ENCODE measurements around the gene TNIK. TPM values are rescaled to one million over a fixed set of nuclear protein-coding genes. Genes with fewer than 3 reads are reported as not detected.

TNIK gene
- total and polyA plus RNA-seq, 2 experiments from 2014 or later: 14.6 to 34.3 TPM

- peaks cover 14% of the 10 kb centered on the region for H3K4me1 Mint-ChIP-seq
Measured at GRCh38 chr3:171099911-171100310, 360.3 kb downstream of the TNIK start.

More at GRCh38 chr3:171099911-171100310, 360.3 kb downstream of the TNIK start:
- Histone ChIP-seq H3K4me2 (no peak overlapping the region), H4K20me1 (replicated peaks; ENCODE audit: insufficient read depth) (no peaks in the 10 kb centered on the region), H3K4me1 (ENCODE audit: insufficient read depth) (0 out of 2 replicates have a peak, but pooled peaks cover 4% of the 10 kb centered on the region), H3F3A (replicated peaks; ENCODE audit: low read depth) (no peaks in the 10 kb centered on the region), H3K27ac (ENCODE audit: low read depth) (no peak overlapping the region), H3K79me2 (replicated peaks; ENCODE audit: insufficient read depth) (no peaks in the 10 kb centered on the region), H3K4me3 (no peak overlapping the region), H3K27me3 (ENCODE audit: insufficient read depth) (no peaks in the 10 kb centered on the region), H3K9me2 (ENCODE audit: insufficient read depth) (no peaks in the 10 kb centered on the region), H2AFZ (no peak overlapping the region), H3K36me3 (ENCODE audit: insufficient read depth) (no peaks in the 10 kb centered on the region)
- ATAC-seq (no peak), DNase-seq (ENCODE audit: low spot score) (no peak)
- H3K9me3 Mint-ChIP-seq: no peaks in the 10 kb centered on the region; the same call in 2 of the 3 replicates
- no peak overlapping the region for H3K27ac Mint-ChIP-seq
- H3K27me3 Mint-ChIP-seq (ENCODE audit: insufficient read depth, low read depth, poor library complexity): no peaks in the 10 kb centered on the region
- no peak overlapping the region for H3K4me3 Mint-ChIP-seq
- peaks cover 26% of the 10 kb centered on the region for H3K36me3 Mint-ChIP-seq (ENCODE audit: low read depth)
- TF ChIP-seq REST (IDR thresholded peaks at IDR 0.05; ENCODE audit: unreplicated experiment) (no peak), ZNF462 (CRISPR knock-in tag; IDR thresholded peaks at IDR 0.05) (no peak), POLR2AphosphoS5 (IDR thresholded peaks at IDR 0.05; ENCODE audit: low read depth) (no peak), NANOG (IDR thresholded peaks at IDR 0.05; ENCODE audit: borderline replicate concordance) (no peak), EZH2 (IDR thresholded peaks at IDR 0.05; ENCODE audit: low read depth, unreplicated experiment) (no peak), CREB1 (CRISPR knock-in tag; IDR thresholded peaks at IDR 0.05; ENCODE audit: low read depth) (no peak), ZNF114 (CRISPR knock-in tag; IDR thresholded peaks at IDR 0.05) (no peak), STAT1 (IDR thresholded peaks at IDR 0.05; ENCODE audit: unreplicated experiment) (no peak), ZNF331 (CRISPR knock-in tag; IDR thresholded peaks at IDR 0.05; ENCODE audit: low read depth) (no peak), EZH2phosphoT487 (IDR thresholded peaks at IDR 0.05; ENCODE audit: unreplicated experiment) (no peak), ETS1 (IDR thresholded peaks at IDR 0.05) (no peak), JUNB (IDR thresholded peaks at IDR 0.05; ENCODE audit: unreplicated experiment) (no peak)
- TF ChIP-seq, protein P1, sequence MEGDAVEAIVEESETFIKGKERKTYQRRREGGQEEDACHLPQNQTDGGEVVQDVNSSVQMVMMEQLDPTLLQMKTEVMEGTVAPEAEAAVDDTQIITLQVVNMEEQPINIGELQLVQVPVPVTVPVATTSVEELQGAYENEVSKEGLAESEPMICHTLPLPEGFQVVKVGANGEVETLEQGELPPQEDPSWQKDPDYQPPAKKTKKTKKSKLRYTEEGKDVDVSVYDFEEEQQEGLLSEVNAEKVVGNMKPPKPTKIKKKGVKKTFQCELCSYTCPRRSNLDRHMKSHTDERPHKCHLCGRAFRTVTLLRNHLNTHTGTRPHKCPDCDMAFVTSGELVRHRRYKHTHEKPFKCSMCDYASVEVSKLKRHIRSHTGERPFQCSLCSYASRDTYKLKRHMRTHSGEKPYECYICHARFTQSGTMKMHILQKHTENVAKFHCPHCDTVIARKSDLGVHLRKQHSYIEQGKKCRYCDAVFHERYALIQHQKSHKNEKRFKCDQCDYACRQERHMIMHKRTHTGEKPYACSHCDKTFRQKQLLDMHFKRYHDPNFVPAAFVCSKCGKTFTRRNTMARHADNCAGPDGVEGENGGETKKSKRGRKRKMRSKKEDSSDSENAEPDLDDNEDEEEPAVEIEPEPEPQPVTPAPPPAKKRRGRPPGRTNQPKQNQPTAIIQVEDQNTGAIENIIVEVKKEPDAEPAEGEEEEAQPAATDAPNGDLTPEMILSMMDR (conservative IDR thresholded peaks at IDR 0.05; ENCODE audit: low read depth in 2 of 2): no peak
